ENCODE data around the gene LPCAT3.
"Not testable (repeated sequence)": the region's sequence is repeated elsewhere in the genome, so short reads cannot be mapped to it uniquely, and the experiment has no call there.

The LPCAT3 gene

DNA sequence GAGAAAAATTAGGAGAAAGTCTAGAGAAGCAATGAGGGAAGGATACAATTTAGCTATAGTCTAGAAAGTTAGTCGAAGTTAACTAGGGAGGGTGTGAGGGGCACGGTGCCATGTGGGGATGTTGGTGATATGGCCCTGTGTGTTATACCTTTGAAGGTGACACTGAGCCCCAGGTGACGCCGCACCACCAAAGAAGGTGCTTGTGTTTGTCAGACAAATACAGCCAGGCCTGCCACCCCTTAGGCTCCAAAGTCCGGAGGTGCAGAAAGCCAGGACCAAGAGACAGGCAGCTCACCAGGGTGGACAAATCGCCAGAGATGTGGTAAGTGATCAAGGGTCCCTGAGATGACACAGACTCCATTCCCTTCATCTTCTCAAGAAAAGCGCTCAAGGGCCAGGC is 43.3 kb upstream of the LPCAT3 start:
- CTCF ChIA-PET: interaction anchor here (1.2 kb wide), 1 partner anchor 51 kb away, joined by 5 read pairs; no protein-coding TSS in a partner anchor
- DNase-seq (ENCODE audit: extremely low spot score): no peak
- no peak for TF ChIP-seq LEF1 (IDR thresholded peaks at IDR 0.05; ENCODE audit: borderline replicate concordance)
- no peak for TF ChIP-seq FOXA1 (IDR thresholded peaks at IDR 0.05)
- no peak for TF ChIP-seq FOXK2 (IDR thresholded peaks at IDR 0.05)
- TF ChIP-seq, protein P1, sequence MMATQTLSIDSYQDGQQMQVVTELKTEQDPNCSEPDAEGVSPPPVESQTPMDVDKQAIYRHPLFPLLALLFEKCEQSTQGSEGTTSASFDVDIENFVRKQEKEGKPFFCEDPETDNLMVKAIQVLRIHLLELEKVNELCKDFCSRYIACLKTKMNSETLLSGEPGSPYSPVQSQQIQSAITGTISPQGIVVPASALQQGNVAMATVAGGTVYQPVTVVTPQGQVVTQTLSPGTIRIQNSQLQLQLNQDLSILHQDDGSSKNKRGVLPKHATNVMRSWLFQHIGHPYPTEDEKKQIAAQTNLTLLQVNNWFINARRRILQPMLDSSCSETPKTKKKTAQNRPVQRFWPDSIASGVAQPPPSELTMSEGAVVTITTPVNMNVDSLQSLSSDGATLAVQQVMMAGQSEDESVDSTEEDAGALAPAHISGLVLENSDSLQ (IDR thresholded peaks at IDR 0.05): no peak
- no peak for TF ChIP-seq SUZ12 (IDR thresholded peaks at IDR 0.05)
- no peak for TF ChIP-seq TARDBP (IDR thresholded peaks at IDR 0.05)
- no peak for TF ChIP-seq L3MBTL2 (conservative IDR thresholded peaks at IDR 0.05)
- TF ChIP-seq ARNT (IDR thresholded peaks at IDR 0.05): no peak
- no peak for TF ChIP-seq ELF4 (IDR thresholded peaks at IDR 0.05)
- POLR2A ChIA-PET: interaction anchor here (1.2 kb wide), 1 partner anchor 118 kb away, joined by 4 read pairs; the partner anchor contains the start of genes C12orf57 and RNU7-1

DNA sequence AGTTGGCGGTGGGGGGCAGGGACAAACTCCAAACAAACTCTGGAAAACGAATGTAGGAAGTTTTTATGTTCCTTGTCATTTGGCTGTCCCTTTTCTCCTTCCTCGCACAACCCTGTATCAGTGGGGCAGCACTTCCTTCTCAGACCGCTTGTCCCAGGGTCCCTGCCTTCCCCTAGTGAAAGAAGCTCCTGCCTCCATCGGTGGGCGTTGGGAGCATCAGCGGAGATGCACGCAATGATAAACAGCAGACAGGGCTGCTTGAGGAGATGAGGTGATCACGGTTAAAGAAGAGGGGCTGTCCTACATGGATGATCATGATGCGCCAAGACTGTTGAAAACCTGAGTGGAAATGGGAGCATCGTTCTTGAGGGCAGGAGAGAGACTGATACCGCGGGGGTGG is 42.9 kb upstream of the LPCAT3 start:
- TF ChIP-seq HDGF (IDR thresholded peaks at IDR 0.05; ENCODE audit: borderline replicate concordance) (no peak), BHLHE40 (IDR thresholded peaks at IDR 0.05; ENCODE audit: borderline replicate concordance) (no peak), L3MBTL2 (conservative IDR thresholded peaks at IDR 0.05) (no peak), ELF4 (IDR thresholded peaks at IDR 0.05) (no peak)
- POLR2A ChIA-PET: interaction anchor here (1.2 kb wide), 1 partner anchor 118 kb away, joined by 4 read pairs; the partner anchor contains the start of genes C12orf57 and RNU7-1
- DNase-seq (ENCODE audit: extremely low spot score): no peak
- CTCF ChIA-PET: interaction anchor here (1.2 kb wide), 1 partner anchor 51 kb away, joined by 5 read pairs; no protein-coding TSS in a partner anchor

DNA sequence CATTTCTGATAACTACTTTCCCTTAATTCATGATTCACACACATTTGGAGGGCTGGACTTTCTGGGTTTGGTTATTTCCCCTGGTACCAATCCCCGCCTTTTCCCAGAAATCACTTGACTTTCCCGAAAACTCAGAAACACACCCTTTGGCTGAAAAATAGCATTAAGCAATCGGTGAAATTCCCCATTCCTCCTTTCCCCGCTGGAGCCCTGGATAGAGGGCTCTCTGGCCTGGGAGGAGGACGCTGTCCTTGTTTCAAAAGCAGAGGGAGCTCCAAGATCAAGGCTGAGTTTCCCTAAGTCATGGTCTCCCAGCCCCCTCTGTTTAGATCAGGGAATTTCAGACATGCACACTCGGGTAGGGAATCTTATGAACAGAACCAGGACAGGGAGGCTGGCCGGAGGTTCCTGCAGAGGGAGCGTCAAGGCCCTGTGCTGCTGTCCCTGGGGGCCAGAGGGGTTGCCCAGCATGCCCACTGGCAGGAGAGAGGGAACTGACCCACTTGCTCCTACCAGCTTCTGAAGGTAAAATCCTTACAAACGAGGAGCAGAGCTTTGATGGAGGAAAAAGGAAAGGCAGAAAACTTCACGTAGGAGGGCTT is 42.2 kb upstream of the LPCAT3 start, which contains the start of gene C1S:
Gene C1S, plus strand, starts transcription at position 366 of the 602 bp plus-strand sequence. CDS start 1,195 bp downstream, outside the sequence.
- DNase-seq (ENCODE audit: extremely low spot score): peak; percentile 33

DNA sequence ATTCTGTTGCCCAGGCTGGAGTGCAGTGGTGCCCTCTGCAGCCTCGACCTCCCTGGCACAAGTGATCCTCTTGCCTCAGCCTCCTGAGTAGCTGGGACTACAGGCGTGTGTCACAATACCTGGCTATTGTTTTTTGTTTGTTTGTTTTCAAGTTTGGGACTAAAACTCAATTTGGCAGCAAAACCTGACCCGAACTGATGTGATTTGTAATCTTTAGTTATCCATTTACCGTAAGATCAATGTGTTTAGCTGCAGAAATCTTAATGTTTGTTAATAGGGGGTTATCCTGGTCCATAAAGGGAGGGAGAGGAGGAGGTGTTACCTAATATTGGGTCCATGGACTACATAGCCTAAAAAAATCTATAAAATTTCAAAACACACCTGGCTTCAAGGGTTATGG is 41.5 kb upstream of the LPCAT3 start:
- ChIA-PET CTCF (interaction anchor here (0.6 kb wide), 1 partner anchor 193 kb away, joined by 3 read pairs; the partner anchor contains the start of gene TPI1), POLR2A (no interaction called here)
- DNase-seq (ENCODE audit: extremely low spot score): no peak

More for the DNA sequence above, 42.2 kb upstream of the LPCAT3 start, which contains the start of gene C1S:
- TF ChIP-seq LEF1 (IDR thresholded peaks at IDR 0.05; ENCODE audit: borderline replicate concordance) (no peak), L3MBTL2 (conservative IDR thresholded peaks at IDR 0.05) (no peak), TARDBP (IDR thresholded peaks at IDR 0.05) (no peak), FOXA1 (IDR thresholded peaks at IDR 0.05) (no peak), FOXM1 (IDR thresholded peaks at IDR 0.05; ENCODE audit: borderline replicate concordance) (no peak), SUZ12 (IDR thresholded peaks at IDR 0.05) (no peak), ELF4 (IDR thresholded peaks at IDR 0.05) (no peak), HDGF (IDR thresholded peaks at IDR 0.05; ENCODE audit: borderline replicate concordance) (no peak), BHLHE40 (IDR thresholded peaks at IDR 0.05; ENCODE audit: borderline replicate concordance) (no peak), NFRKB (IDR thresholded peaks at IDR 0.05) (no peak), FOXK2 (IDR thresholded peaks at IDR 0.05) (no peak)
- TF ChIP-seq, protein P1 (IDR thresholded peaks at IDR 0.05): no peak
- ChIA-PET CTCF (interaction anchor here (0.6 to 1.2 kb wide), 2 partner anchors 52 to 193 kb away, joined by 3 to 5 read pairs; partner anchors contain the start of gene TPI1), POLR2A (no interaction called here)

DNA sequence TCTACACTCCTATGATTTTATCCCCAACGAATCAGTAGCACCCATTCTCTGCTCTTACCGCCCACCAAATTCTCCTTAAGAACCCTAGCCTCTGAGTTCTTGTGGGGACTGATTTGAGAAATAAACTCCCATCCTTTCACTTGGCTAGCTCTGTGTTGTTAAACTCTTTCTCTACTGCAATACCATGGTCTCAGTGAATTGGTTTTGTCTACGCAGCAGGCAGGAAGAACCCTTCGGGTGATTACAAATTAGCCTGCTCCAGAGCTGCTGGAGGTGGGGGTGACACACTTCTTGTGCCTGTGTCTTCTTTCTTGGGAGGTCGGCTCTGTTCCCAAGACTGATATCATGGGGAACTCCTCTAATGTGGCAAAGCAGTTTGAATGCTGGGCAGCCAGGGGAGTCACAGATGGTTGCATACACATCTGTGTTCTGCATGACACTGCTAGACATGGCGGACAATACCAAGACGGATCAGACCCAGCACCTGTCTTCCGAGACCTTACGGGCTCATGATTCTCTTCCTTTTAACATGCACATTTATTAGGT is 40.6 kb upstream of the LPCAT3 start:
- no peak for TF ChIP-seq LEF1 (IDR thresholded peaks at IDR 0.05; ENCODE audit: borderline replicate concordance)
- no peak for TF ChIP-seq FOXK2 (IDR thresholded peaks at IDR 0.05)
- TF ChIP-seq NFRKB (IDR thresholded peaks at IDR 0.05): no peak
- TF ChIP-seq, protein P1 (IDR thresholded peaks at IDR 0.05): no peak
- TF ChIP-seq TARDBP (IDR thresholded peaks at IDR 0.05): no peak
- POLR2A ChIA-PET: no interaction called here
- no peak for DNase-seq (ENCODE audit: extremely low spot score)
- CTCF ChIA-PET: interaction anchor here (1.9 kb wide), 1 partner anchor 16 kb away, joined by 8 read pairs; no protein-coding TSS in a partner anchor

More for the DNA sequence above, 41.5 kb upstream of the LPCAT3 start:
- TF ChIP-seq BHLHE40 (IDR thresholded peaks at IDR 0.05; ENCODE audit: borderline replicate concordance) (no peak), ELF4 (IDR thresholded peaks at IDR 0.05) (no peak), TARDBP (IDR thresholded peaks at IDR 0.05) (no peak), HDGF (IDR thresholded peaks at IDR 0.05; ENCODE audit: borderline replicate concordance) (no peak), SP1 (IDR thresholded peaks at IDR 0.05) (no peak), FOXK2 (IDR thresholded peaks at IDR 0.05) (no peak), L3MBTL2 (conservative IDR thresholded peaks at IDR 0.05) (no peak)

DNA sequence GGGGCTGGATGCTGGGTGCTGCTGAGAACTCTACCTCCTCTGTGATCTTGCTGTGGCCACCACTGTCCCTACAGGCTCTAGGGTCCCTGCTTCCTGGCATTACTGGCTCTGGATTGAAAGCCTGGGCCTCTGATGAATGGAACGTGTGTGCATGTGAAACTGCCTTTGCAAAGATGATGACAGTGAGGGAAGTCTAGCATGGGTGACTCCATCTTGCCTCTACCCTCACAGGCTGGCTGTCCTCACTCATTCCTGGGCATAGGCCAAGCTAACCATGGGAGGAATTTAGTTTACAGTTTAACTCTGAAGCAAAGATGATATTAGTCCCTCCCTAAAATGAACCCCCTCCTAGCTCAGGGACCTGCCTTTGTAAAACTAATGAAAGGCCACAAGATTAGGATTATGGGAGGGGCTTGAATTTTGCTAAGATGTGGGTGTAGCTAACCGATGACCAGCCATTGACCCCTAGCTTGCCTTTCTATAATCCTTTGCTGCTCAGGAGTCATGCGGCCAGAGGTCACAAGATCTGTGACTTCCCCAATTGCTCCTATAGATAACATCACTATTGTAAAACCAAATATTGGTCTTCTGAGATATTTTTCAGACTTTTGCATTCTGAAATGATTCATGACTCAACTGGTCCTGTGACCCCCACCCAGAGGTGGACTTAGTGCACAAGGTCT is 40.0 kb upstream of the LPCAT3 start:
- no peak for TF ChIP-seq ELF4 (IDR thresholded peaks at IDR 0.05)
- no peak for TF ChIP-seq TARDBP (IDR thresholded peaks at IDR 0.05)
- no peak for TF ChIP-seq FOXM1 (IDR thresholded peaks at IDR 0.05; ENCODE audit: borderline replicate concordance)
- TF ChIP-seq BHLHE40 (IDR thresholded peaks at IDR 0.05; ENCODE audit: borderline replicate concordance): no peak
- no peak for TF ChIP-seq L3MBTL2 (conservative IDR thresholded peaks at IDR 0.05)
- no peak for TF ChIP-seq ARNT (IDR thresholded peaks at IDR 0.05)
- no peak for TF ChIP-seq NFRKB (IDR thresholded peaks at IDR 0.05)
- no peak for TF ChIP-seq CTBP1 (IDR thresholded peaks at IDR 0.05; ENCODE audit: borderline replicate concordance)
- no peak for TF ChIP-seq SP1 (IDR thresholded peaks at IDR 0.05)
- TF ChIP-seq, protein P1 (IDR thresholded peaks at IDR 0.05): no peak
- TF ChIP-seq LEF1 (IDR thresholded peaks at IDR 0.05; ENCODE audit: borderline replicate concordance): no peak
- DNase-seq (ENCODE audit: extremely low spot score): no peak
- ChIA-PET CTCF (interaction anchor here (1.2 to 1.9 kb wide), 2 partner anchors 15 to 97 kb away, joined by 4 to 8 read pairs; no protein-coding TSS in a partner anchor), POLR2A (no interaction called here)

- ChIA-PET POLR2A (interaction anchor here (1.2 to 1.5 kb wide), 2 partner anchors 11 to 112 kb away, joined by 3 read pairs; partner anchors contain the start of genes C12orf57 and RNU7-1), CTCF (interaction anchor here (0.6 kb wide), 1 partner anchor 14 kb away, joined by 3 read pairs; no protein-coding TSS in a partner anchor)
- DNase-seq (ENCODE audit: extremely low spot score): not testable (repeated sequence)
Observed at GRCh38 chr12:7055736-7056135, 37.5 kb upstream of the LPCAT3 start.
